Prostate gland (tissue), 2 donors: ENCODE data around the gene ALDH1L2.

Source experiments
- CTCF ChIP-seq, 4 experiments: fragments of 200-600 bp in 2 of 4; fragments of 450-650 bp in 2 of 4; sonication (generic) in 2 of 4; IDR thresholded peaks; 1 replicate in 3 of 4; 2 replicates in 1 of 4; pipeline ENCODE4 v1.5.1; 2016 to 2019; ENCODE audit warnings: antibody characterized with exemption in 4 of 4, mild to moderate bottlenecking in 2 of 4, moderate library complexity in 2 of 4
- POLR2A ChIP-seq: fragments of 450-650 bp; IDR thresholded peaks from one replicate; pipeline ENCODE4 v1.6.1; 2016; ENCODE audit warnings: antibody characterized with exemption, mild to moderate bottlenecking
- POLR2AphosphoS5 ChIP-seq: sonication (generic); formaldehyde crosslinking; IDR thresholded peaks from one replicate; pipeline ENCODE4 v1.6.1; 2017; ENCODE audit warnings: antibody characterized with exemption

- no peak for TF ChIP-seq CTCF (IDR thresholded peaks at IDR 0.05)
- no peak for TF ChIP-seq POLR2AphosphoS5
- no peak for TF ChIP-seq POLR2A
Observed at GRCh38 chr12:104973250-104973649, 111.0 kb downstream of the ALDH1L2 start.
